Measurements from ENCODE around the gene TGFBR3. TPM values are rescaled to one million over a fixed set of nuclear protein-coding genes. Genes with fewer than 3 reads are reported as not detected.

The TGFBR3 gene
- total RNA-seq, 1 experiment from 2014 or later = 2.4 TPM

DNA sequence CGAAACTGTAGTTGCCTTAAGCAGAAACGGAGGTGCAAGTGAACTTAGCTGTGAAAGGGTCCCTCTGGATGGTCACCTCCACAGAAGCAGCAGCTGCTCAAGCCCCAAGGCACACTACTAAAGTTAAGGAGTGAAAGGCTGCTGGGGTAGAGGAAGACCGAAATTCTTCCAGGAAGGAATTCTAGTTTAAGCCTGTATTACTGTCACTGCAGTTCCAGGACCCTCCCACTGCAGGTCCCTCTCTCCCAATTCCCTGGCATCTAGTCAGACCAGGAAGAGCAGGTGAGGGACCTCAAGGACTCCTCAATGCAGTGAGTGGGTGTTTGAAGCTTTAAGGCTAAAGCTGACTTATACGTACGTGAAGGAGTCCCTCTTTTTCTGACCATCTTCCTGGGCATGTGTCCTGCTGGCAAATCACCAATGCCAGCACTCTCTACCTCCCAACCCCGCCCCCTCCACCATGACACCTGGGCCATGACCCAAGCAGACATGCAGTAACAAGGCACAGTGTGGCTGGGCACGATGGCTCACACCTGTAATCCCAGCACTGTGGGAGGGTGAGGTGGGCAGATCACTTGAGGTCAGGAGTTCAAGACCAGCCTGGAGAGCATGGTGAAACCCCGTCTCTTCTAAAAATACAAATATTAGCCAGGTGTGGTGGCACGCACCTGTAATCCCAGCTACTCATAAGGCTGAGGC is 57.2 kb downstream of the TGFBR3 start:
- Histone ChIP-seq H3K4me1 (ENCODE audit: insufficient read depth, low read length) (no peaks in the 10 kb centered on the region), H3K79me2 (ENCODE audit: insufficient read depth, low read length) (no peaks in the 10 kb centered on the region), H3K4me2 (ENCODE audit: insufficient read depth, insufficient read length, low read length) (no peak overlapping the region), H3K9ac (ENCODE audit: extremely low read depth, insufficient read length, low read length) (no peak overlapping the region), H2BK12ac (ENCODE audit: insufficient read length, low read depth, low read length) (no peak overlapping the region), H2BK5ac (ENCODE audit: insufficient read length, low read length) (no peak overlapping the region), H3K56ac (ENCODE audit: insufficient read length, low read depth, low read length) (no peak overlapping the region), H3K27me3 (ENCODE audit: insufficient read depth, low read length) (no peaks in the 10 kb centered on the region), H3K14ac (ENCODE audit: insufficient read depth, low read length) (no peak overlapping the region), H2BK20ac (ENCODE audit: low read depth, low read length, poor library complexity, severe bottlenecking) (no peak overlapping the region), H2AFZ (ENCODE audit: low read length) (no peak overlapping the region), H3K23me2 (ENCODE audit: insufficient read length, low read depth, low read length, poor library complexity, severe bottlenecking) (no peaks in the 10 kb centered on the region), H3K27ac (ENCODE audit: insufficient read length, low read depth, low read length) (no peak overlapping the region), H2AK5ac (ENCODE audit: insufficient read length, low read length) (no peak overlapping the region), H3K18ac (ENCODE audit: insufficient read length, low read depth, low read length) (no peak overlapping the region), H3K4ac (ENCODE audit: low read depth, low read length) (no peak overlapping the region), H4K5ac (ENCODE audit: insufficient read length, low read depth, low read length) (no peak overlapping the region), H4K20me1 (ENCODE audit: control insufficient read depth, insufficient read depth, insufficient read length) (no peaks in the 10 kb centered on the region), H4K8ac (replicated peaks; ENCODE audit: insufficient read length, low read depth, low read length) (no peak overlapping the region), H3K79me1 (ENCODE audit: insufficient read depth, low read depth, low read length, poor library complexity, severe bottlenecking) (no peaks in the 10 kb centered on the region), H2BK120ac (ENCODE audit: low read depth, low read length, poor library complexity, severe bottlenecking) (no peak overlapping the region), H3K23ac (ENCODE audit: insufficient read length, low read depth, low read length) (no peak overlapping the region), H3T11ph (ENCODE audit: low read length) (no peak overlapping the region), H2BK15ac (ENCODE audit: low read depth, low read length) (no peak overlapping the region), H3K9me3 (ENCODE audit: control insufficient read depth, low read depth, low read length) (no peaks in the 10 kb centered on the region), H4K91ac (ENCODE audit: insufficient read length, low read depth, low read length) (no peak overlapping the region)
- TF ChIP-seq, protein P1, sequence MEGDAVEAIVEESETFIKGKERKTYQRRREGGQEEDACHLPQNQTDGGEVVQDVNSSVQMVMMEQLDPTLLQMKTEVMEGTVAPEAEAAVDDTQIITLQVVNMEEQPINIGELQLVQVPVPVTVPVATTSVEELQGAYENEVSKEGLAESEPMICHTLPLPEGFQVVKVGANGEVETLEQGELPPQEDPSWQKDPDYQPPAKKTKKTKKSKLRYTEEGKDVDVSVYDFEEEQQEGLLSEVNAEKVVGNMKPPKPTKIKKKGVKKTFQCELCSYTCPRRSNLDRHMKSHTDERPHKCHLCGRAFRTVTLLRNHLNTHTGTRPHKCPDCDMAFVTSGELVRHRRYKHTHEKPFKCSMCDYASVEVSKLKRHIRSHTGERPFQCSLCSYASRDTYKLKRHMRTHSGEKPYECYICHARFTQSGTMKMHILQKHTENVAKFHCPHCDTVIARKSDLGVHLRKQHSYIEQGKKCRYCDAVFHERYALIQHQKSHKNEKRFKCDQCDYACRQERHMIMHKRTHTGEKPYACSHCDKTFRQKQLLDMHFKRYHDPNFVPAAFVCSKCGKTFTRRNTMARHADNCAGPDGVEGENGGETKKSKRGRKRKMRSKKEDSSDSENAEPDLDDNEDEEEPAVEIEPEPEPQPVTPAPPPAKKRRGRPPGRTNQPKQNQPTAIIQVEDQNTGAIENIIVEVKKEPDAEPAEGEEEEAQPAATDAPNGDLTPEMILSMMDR (conservative IDR thresholded peaks at IDR 0.05) = no peak
- WGBS (ENCODE audit: extremely low coverage, insufficient read length, low lambda C conversion rate) = no CpG with 5 or more reads among the region's 9 CpGs
- Mint-ChIP-seq H3K27me3 (ENCODE audit: low read depth) (no peaks in the 10 kb centered on the region; the same call in none of the 2 replicates), H3K9me3 (no peaks in the 10 kb centered on the region), H3K36me3 (ENCODE audit: insufficient read depth in 1 of 3, low read depth in 3 of 3) (no peaks in the 10 kb centered on the region), H3K27ac (no peak overlapping the region; a peak in 1 of 7 replicates), H3K4me1 (peaks cover 0 to 7% of the 10 kb centered on the region in 2 experiments; a peak in 1 of 4 replicates), H3K4me3 (no peak overlapping the region)
- no peak for DNase-seq
